H1 (cell line): Measurements from ENCODE around the gene MEN1. TPM values are rescaled to one million over a fixed set of nuclear protein-coding genes. Genes with fewer than 3 reads are reported as not detected.

Source experiments
- CREB1 ChIP-seq: IDR thresholded peaks from 2 replicates; pipeline ENCODE4 v1.6.1; 2012; ENCODE audit warnings: inconsistent platforms
- RNF2 ChIP-seq: fragments of 200-900, 300-1000 bp; sonication (generic); IDR thresholded peaks from 2 replicates; pipeline ENCODE4 v1.7.1; 2016; ENCODE audit warnings: borderline replicate concordance, low read depth, mild to moderate bottlenecking, antibody characterized with exemption, low read length; ENCODE audit not compliant: poor library complexity, severe bottlenecking; ENCODE audit errors: missing control alignments
- SIX5 ChIP-seq: IDR thresholded peaks from 2 replicates; pipeline ENCODE4 v1.6.1; 2011; ENCODE audit warnings: mild to moderate bottlenecking, low read depth, low read length
- polyA plus RNA-seq, 7 experiments: library from polyadenylated mRNA; depleted of rRNA in 3 of 7; stranded (reverse) in 5 of 7; unstranded in 2 of 7; fragments of >200 nt in 5 of 7; fragments of 200-250 nt in 2 of 7; gene quantifications; 1 replicate in 5 of 7; 2 replicates in 1 of 7; 4 replicates in 1 of 7; pipeline versions ENCODE4 v1.2.1 to v1.2.3, GENCODE V29; 2011 to 2013; ENCODE audit warnings: missing spikeins in 2 of 7, mixed read lengths in 2 of 7
- total RNA-seq: library from RNA; stranded (reverse); fragmentation: NEBNext Ultra II Directional; extraction: Animal tissue kit (Norgen Biotek cat#: 25700); gene quantifications from 2 replicates; pipeline ENCODE4 v1.2.1, GENCODE V29; 2021

MEN1 gene
- total and polyA plus RNA-seq, 2 of the 8 experiments (the other 6 are each of a cell fraction or from before 2014, with no cell fraction given) = 47.2 to 56.3 TPM

- TF ChIP-seq RNF2 (no peak), CREB1 (no peak), SIX5 (no peak)
Observed at GRCh38 chr11:64826578-64827450, 16.5 kb upstream of the MEN1 start (continued).
